GM19043 (cell line): ENCODE results near the gene ARL15.
"Not testable (repeated sequence)": the region's sequence is repeated elsewhere in the genome, so short reads cannot be mapped to it uniquely, and the experiment has no call there.

ENCODE experiments used
- ATAC-seq: cut with Tn5 transposase; IDR thresholded peaks from one replicate; pipeline ENCODE4 v1.9.1; 2021; ENCODE audit warnings: low read depth; ENCODE audit not compliant: unreplicated experiment

ARL15 gene

GRCh38 chr5:54001976-54002775 lies 308.2 kb downstream of the ARL15 start:
- no peak for ATAC-seq

- ATAC-seq, result no peak
These were observed 310.4 kb downstream of the ARL15 start for GRCh38 chr5:54000011-54000410.

- no peak for ATAC-seq
These were observed 312.4 kb downstream of the ARL15 start for GRCh38 chr5:53997736-53998627.

- ATAC-seq, result no peak
These were observed 314.4 kb downstream of the ARL15 start for GRCh38 chr5:53996008-53996407.

GRCh38 chr5:53994148-53994547 lies 316.2 kb downstream of the ARL15 start:
- ATAC-seq, result no peak

- ATAC-seq, result no peak
These were observed 318.4 kb downstream of the ARL15 start for GRCh38 chr5:53991942-53992341.

GRCh38 chr5:53987101-53987500 lies 323.3 kb downstream of the ARL15 start:
- no peak for ATAC-seq

- no peak for ATAC-seq
These were observed 324.6 kb downstream of the ARL15 start for GRCh38 chr5:53985796-53986195.

GRCh38 chr5:53984971-53985370 lies 325.4 kb downstream of the ARL15 start:
- no peak for ATAC-seq

- no peak for ATAC-seq
These were observed 326.6 kb downstream of the ARL15 start for GRCh38 chr5:53983568-53984460.

GRCh38 chr5:53982319-53982718 lies 328.1 kb downstream of the ARL15 start:
- ATAC-seq, result not testable (repeated sequence)

GRCh38 chr5:53980061-53980460 lies 330.3 kb downstream of the ARL15 start:
- no peak for ATAC-seq

- ATAC-seq, result no peak
These were observed 336.4 kb downstream of the ARL15 start for GRCh38 chr5:53974021-53974420.

GRCh38 chr5:53972314-53972713 lies 338.1 kb downstream of the ARL15 start:
- no peak for ATAC-seq

- ATAC-seq, result no peak
These were observed 338.8 kb downstream of the ARL15 start for GRCh38 chr5:53971551-53971950.

- no peak for ATAC-seq
These were observed 339.2 kb downstream of the ARL15 start for GRCh38 chr5:53971131-53971530.

- ATAC-seq, result no peak
These were observed 339.9 kb downstream of the ARL15 start for GRCh38 chr5:53970475-53970874.

- ATAC-seq, result no peak
These were observed 341.1 kb downstream of the ARL15 start for GRCh38 chr5:53969176-53969730.

- ATAC-seq, result no peak
These were observed 344.9 kb downstream of the ARL15 start for GRCh38 chr5:53965459-53965858.

GRCh38 chr5:53963958-53964357 lies 346.4 kb downstream of the ARL15 start:
- no peak for ATAC-seq
